C4-2B (cell line): ENCODE data around the gene MFAP1.

Experiments
- ZFX ChIP-seq: fragments of 450-650 bp; IDR thresholded peaks from 2 replicates; pipeline ENCODE4 v1.6.1; 2017
- TF ChIP-seq, protein P1 (sequence below): fragments of 450-650 bp; conservative IDR thresholded peaks from 2 replicates; pipeline ENCODE4 v1.5.1; 2017; ENCODE audit warnings: mild to moderate bottlenecking

GRCh38 chr15:43867096-43867495 lies 42.6 kb upstream of the MFAP1 start:
- TF ChIP-seq, protein P1, sequence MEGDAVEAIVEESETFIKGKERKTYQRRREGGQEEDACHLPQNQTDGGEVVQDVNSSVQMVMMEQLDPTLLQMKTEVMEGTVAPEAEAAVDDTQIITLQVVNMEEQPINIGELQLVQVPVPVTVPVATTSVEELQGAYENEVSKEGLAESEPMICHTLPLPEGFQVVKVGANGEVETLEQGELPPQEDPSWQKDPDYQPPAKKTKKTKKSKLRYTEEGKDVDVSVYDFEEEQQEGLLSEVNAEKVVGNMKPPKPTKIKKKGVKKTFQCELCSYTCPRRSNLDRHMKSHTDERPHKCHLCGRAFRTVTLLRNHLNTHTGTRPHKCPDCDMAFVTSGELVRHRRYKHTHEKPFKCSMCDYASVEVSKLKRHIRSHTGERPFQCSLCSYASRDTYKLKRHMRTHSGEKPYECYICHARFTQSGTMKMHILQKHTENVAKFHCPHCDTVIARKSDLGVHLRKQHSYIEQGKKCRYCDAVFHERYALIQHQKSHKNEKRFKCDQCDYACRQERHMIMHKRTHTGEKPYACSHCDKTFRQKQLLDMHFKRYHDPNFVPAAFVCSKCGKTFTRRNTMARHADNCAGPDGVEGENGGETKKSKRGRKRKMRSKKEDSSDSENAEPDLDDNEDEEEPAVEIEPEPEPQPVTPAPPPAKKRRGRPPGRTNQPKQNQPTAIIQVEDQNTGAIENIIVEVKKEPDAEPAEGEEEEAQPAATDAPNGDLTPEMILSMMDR: no peak
- TF ChIP-seq ZFX: no peak
